WERI-Rb-1 (cell line): ENCODE measurements around the gene KLHL6.
A peak's percentile ranks its signal among the peaks of the same experiment; 100 is the strongest.

ENCODE experiments used
- DNase-seq: peaks from one replicate; pipeline ENCODE4 v3.0.0-alpha.2; 2020
- H3K27ac ChIP-seq: fragments of 250-450 bp; sonication (Bioruptor Pico); 2 replicates; pipeline ENCODE4 v1.5.1; 2020; ENCODE audit warnings: mild to moderate bottlenecking, moderate library complexity
- H3K27me3 ChIP-seq: fragments of 250-450 bp; sonication (Bioruptor Pico); 2 replicates; pipeline ENCODE4 v1.5.1; 2021; ENCODE audit warnings: mild to moderate bottlenecking, low read depth, moderate library complexity; ENCODE audit not compliant: insufficient read depth, severe bottlenecking
- H3K36me3 ChIP-seq: fragments of 250-450 bp; sonication (Bioruptor Pico); 2 replicates; pipeline ENCODE4 v1.5.1; 2020; ENCODE audit warnings: mild to moderate bottlenecking, moderate library complexity
- H3K4me3 ChIP-seq: 2 replicates; pipeline ENCODE4 v1.5.1; 2011; ENCODE audit warnings: low read depth, mild to moderate bottlenecking, control low read depth, low read length
- H3K9me3 ChIP-seq: fragments of 250-450 bp; sonication (Bioruptor Pico); 2 replicates; pipeline ENCODE4 v1.5.1; 2021; ENCODE audit warnings: mild to moderate bottlenecking, moderate library complexity; ENCODE audit not compliant: severe bottlenecking
- CTCF ChIP-seq: IDR thresholded peaks from 2 replicates; pipeline ENCODE4 v1.5.1; 2011; ENCODE audit warnings: low read depth, mild to moderate bottlenecking, control low read depth, inconsistent platforms, low read length

KLHL6 gene

GRCh38 chr3:183587336-183587735 lies 31.8 kb upstream of the KLHL6 start:
- H3K27ac ChIP-seq: no peak overlapping the region
- TF ChIP-seq CTCF: no peak
- H3K36me3 ChIP-seq: no peaks in the 10 kb centered on the region
- DNase-seq: no peak
- H3K9me3 ChIP-seq: no peaks in the 10 kb centered on the region
- H3K4me3 ChIP-seq: no peak overlapping the region
- no peaks in the 10 kb centered on the region for H3K27me3 ChIP-seq

- Histone ChIP-seq H3K27me3 (no peaks in the 10 kb centered on the region), H3K36me3 (no peaks in the 10 kb centered on the region), H3K27ac (no peak overlapping the region), H3K9me3 (no peaks in the 10 kb centered on the region), H3K4me3 (no peak overlapping the region)
- no peak for TF ChIP-seq CTCF
- DNase-seq: no peak
These were observed 31.0 kb upstream of the KLHL6 start for GRCh38 chr3:183586477-183586876.

GRCh38 chr3:183584914-183585280 lies 29.4 kb upstream of the KLHL6 start:
- no peak for DNase-seq
- Histone ChIP-seq H3K27me3 (no peaks in the 10 kb centered on the region), H3K4me3 (no peak overlapping the region), H3K36me3 (no peaks in the 10 kb centered on the region), H3K27ac (peak overlapping the region; percentile 24; the same call in 1 of the 2 replicates), H3K9me3 (no peaks in the 10 kb centered on the region)
- no peak for TF ChIP-seq CTCF

GRCh38 chr3:183584246-183584913 lies 28.9 kb upstream of the KLHL6 start:
- TF ChIP-seq CTCF: no peak
- DNase-seq: peak; percentile 53
- H3K27ac ChIP-seq: peak overlapping the region; percentile 64

GRCh38 chr3:183583331-183584245 lies 28.1 kb upstream of the KLHL6 start:
- Histone ChIP-seq H3K27ac (peak overlapping the region; percentile 64), H3K36me3 (no peaks in the 10 kb centered on the region), H3K27me3 (no peaks in the 10 kb centered on the region), H3K4me3 (no peak overlapping the region), H3K9me3 (no peaks in the 10 kb centered on the region)
- DNase-seq: no peak
- TF ChIP-seq CTCF: no peak

More at GRCh38 chr3:183584246-183584913, 28.9 kb upstream of the KLHL6 start:
- H3K36me3 ChIP-seq: no peaks in the 10 kb centered on the region
- no peaks in the 10 kb centered on the region for H3K9me3 ChIP-seq
- H3K27me3 ChIP-seq: no peaks in the 10 kb centered on the region
- H3K4me3 ChIP-seq: no peak overlapping the region
